GM13977 (cell line): ENCODE results near the gene SFRP5.

Experiments
- DNase-seq: peaks from one replicate; pipeline ENCODE4 v3.0.0; 2012; ENCODE audit warnings: low spot score
- in situ Hi-C: fragments of 300-500 bp; cut with MboI; formaldehyde crosslinking; loops from one replicate; pipeline ENCODE4 v1.12.0; 2022; ENCODE audit warnings: low sequenced_read_pairs, low pct_unique_long_range_greater_than_20kb, mixed read lengths, inconsistent platforms; ENCODE audit not compliant: unreplicated experiment
- TF ChIP-seq, protein P1 (sequence below): IDR thresholded peaks from 2 replicates; pipeline ENCODE4 v1.5.1; 2012; ENCODE audit warnings: mild to moderate bottlenecking, control low read depth; ENCODE audit not compliant: insufficient read depth; ENCODE audit errors: extremely low read depth, missing control alignments

Gene SFRP5

DNA sequence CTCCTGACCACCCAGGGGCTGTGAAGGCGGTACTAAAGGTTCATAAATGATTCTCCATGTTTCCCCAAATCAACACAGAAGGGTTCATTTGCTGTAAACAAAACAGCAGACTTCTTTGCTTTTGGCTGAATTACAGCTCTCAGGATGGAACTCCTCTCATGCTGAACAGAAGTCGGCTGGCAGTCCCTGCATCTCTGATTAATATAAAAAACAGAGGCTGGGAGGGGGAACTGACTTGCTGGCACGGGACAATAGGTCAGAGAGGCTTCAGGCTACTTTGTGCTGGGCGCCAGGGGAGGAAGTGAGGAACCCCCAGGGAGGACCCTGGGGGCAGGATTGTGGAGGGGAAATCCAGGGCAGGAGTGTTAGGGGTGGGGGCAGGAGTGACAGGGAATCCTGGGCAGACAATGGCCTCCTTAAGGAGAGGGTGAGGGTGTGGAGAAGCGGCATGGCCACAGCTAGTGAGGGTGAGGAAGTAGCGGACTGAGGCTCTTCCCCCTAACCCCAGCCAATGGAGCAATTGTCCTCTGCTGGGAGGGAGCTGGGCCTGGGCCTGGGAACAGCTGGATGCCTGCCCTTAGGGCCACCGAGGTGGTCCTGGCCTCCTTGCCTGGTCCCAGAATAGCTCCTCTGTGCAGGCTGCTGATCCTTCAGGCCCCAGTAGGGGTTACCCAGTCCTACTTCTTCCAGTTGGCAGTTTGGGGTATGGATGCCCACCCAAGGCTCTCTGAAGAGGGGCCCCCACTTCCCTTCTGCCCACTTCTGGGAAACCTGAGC, 9.2 kb upstream of the SFRP5 start:
- no peak for DNase-seq
- in situ Hi-C loops, result no loop called here
- TF ChIP-seq, protein P1, sequence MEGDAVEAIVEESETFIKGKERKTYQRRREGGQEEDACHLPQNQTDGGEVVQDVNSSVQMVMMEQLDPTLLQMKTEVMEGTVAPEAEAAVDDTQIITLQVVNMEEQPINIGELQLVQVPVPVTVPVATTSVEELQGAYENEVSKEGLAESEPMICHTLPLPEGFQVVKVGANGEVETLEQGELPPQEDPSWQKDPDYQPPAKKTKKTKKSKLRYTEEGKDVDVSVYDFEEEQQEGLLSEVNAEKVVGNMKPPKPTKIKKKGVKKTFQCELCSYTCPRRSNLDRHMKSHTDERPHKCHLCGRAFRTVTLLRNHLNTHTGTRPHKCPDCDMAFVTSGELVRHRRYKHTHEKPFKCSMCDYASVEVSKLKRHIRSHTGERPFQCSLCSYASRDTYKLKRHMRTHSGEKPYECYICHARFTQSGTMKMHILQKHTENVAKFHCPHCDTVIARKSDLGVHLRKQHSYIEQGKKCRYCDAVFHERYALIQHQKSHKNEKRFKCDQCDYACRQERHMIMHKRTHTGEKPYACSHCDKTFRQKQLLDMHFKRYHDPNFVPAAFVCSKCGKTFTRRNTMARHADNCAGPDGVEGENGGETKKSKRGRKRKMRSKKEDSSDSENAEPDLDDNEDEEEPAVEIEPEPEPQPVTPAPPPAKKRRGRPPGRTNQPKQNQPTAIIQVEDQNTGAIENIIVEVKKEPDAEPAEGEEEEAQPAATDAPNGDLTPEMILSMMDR, result no peak

DNA sequence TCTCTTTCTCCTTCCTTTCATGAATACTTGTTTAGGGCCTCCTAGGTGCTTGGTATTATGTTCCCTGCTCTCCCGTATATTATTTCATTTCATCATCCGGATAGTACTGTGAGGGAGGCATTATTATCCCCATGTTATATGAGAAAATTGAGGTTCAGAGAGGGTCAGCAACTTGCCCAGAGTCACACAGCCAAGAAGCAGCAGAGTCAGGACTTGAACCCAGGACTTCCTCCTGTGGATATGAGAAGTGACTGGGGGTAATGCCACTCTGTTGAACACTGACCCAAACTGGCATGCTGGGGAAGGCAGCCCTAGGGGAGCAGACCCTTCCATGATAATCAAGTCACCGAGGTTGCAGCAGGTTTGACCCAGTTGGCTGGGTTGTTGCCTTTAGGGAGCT, 8.2 kb upstream of the SFRP5 start:
- no peak for DNase-seq
- in situ Hi-C loops, result no loop called here
- TF ChIP-seq, protein P1, result no peak

DNA sequence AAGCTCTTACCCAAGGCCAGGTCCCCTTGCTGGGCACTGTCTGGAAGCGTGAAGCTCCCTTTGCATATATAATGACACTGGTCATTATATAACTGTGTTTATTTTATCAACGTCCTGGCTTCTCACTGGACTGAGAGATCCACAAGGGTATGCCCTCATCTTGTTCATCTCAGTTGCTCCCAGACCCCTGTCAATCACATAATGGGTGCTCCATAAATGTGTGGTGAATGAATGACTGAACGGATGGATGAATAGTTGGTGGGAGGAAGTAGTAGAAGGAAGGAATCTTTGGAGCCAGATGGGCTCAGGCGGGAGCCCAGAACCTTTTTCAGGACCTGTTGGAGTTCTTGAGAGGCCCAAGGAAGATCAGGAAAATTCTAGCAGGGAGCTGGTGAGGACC, 7.7 kb upstream of the SFRP5 start:
- TF ChIP-seq, protein P1, result no peak
- no peak for DNase-seq
- in situ Hi-C loops, result no loop called here

DNA sequence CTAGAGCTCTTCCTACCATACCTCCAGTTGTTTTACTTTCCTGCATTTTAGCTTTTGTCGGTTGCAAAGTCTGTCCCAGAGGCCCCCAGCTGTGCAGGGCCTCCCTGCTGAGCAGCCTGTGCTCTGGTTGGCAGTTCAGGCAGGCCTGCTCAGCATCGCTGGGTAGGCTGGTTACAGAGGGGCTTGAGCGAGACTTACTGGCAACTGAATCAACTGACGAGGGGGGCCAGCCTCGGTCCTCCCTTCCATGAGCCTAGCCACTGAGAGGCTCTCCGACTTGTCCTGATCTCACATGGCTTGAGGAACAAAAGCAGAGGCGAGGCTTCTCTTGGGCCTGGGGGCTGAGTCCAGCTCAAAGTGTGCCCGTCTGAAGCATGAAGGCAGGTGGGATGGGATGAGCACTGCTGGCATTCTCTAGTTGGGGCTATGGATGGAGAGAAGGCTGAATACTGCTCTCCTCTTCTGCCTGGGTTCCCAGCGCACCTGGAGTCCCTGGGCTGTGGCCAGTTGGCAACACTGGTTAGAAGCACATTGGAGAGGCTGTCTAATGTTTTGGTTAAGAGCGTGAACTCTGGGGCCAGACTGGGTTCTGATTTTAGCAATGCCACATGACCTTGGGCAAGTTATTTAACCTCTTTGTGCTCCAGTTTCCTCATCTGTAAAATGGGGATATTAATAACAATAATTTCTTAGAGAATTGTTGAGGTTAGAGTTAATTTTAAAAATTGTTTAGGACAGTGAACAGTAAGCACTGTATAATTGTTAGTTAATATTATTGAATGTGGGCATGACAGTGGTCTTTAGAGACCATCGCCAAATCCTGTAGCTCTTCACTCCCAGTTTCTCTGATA, 6.9 kb upstream of the SFRP5 start:
- no peak for DNase-seq
- in situ Hi-C loops, result no loop called here
- TF ChIP-seq, protein P1, result no peak

DNA sequence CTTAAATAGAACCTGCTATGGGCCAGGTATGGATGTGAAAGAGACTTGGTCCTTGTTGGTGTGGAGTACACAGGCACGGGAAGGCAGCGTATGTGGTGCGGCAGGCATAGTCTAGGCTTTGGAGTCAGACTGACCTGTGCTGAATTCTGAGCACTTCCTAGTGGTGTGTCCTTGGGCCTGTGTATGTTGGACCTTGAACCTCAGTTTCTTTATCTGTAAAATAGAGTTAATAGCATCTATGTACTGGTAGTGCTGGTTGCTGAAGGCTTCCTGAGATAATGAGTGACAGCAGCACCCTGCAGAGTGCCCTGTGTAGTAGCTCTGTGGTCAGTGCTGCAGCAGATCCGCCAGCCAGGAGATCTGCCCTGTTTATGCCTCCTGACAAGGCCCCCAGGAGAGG, 5.3 kb upstream of the SFRP5 start:
- in situ Hi-C loops, result no loop called here
- TF ChIP-seq, protein P1, result no peak
- DNase-seq, result no peak

DNA sequence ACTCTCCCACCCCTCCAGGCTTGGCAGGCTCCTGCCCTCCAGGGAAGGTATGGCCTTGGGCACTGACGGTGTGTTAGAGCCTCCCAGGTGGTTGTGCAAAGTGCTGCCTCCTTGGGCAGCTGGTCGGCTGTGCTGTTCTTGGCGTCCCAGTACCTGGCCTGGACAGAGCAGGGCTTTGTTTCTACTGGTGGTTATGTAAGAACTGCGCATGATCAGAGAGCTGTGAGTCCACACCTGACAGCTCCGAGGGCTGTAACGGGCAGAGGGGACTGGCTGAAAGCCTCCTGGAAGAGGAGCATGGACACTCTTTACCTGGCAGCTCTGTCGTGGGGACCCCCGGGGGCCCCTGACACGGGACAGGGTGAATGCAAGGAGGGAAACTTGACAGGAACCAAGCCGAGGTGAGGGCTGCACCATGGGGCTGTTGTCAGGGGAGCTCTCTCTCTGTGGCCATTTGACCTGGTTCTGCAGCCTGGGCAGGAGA, 3.1 kb upstream of the SFRP5 start:
- in situ Hi-C loops, result no loop called here
- TF ChIP-seq, protein P1, result no peak

More for the DNA sequence above, 3.1 kb upstream of the SFRP5 start:
- no peak for DNase-seq
